GM18951 (cell line): Measurements from ENCODE around the gene ATP11A.
"Not testable (repeated sequence)": the region's sequence is repeated elsewhere in the genome, so short reads cannot be mapped to it uniquely, and the experiment has no call there.

ENCODE experiments used
- POLR2A ChIP-seq: IDR thresholded peaks from 4 replicates; pipeline ENCODE4 v1.6.1; 2011; ENCODE audit warnings: mild to moderate bottlenecking; ENCODE audit not compliant: insufficient read length, insufficient read depth; ENCODE audit errors: extremely low read depth
- in situ Hi-C: fragments of 300-500 bp; cut with MboI; formaldehyde crosslinking; loops from one replicate; pipeline ENCODE4 v1.12.0; 2022; ENCODE audit warnings: low sequenced_read_pairs, mixed read lengths, inconsistent platforms; ENCODE audit not compliant: unreplicated experiment

Gene ATP11A

DNA sequence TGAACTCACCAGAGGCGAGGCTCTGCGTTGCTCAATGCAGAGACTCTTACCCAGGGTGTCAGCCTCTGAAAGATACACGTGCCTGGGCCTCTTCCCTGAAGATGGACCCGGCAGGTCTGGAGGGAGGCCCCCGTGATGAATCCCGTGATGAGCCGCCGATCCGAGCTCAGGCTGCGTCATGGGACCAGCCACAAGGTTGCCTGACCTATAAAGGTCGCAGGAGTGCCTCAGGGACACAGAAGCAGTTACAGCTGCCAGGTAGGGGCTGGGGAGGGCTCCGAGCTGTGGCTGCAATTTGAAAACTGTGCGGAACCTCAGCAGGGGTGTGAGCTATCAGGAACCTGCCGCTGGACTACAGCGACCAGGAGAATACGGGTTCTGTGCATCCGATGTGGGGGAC, 10.5 kb upstream of the ATP11A start:
- in situ Hi-C loops: no loop called here
- TF ChIP-seq POLR2A: no peak

DNA sequence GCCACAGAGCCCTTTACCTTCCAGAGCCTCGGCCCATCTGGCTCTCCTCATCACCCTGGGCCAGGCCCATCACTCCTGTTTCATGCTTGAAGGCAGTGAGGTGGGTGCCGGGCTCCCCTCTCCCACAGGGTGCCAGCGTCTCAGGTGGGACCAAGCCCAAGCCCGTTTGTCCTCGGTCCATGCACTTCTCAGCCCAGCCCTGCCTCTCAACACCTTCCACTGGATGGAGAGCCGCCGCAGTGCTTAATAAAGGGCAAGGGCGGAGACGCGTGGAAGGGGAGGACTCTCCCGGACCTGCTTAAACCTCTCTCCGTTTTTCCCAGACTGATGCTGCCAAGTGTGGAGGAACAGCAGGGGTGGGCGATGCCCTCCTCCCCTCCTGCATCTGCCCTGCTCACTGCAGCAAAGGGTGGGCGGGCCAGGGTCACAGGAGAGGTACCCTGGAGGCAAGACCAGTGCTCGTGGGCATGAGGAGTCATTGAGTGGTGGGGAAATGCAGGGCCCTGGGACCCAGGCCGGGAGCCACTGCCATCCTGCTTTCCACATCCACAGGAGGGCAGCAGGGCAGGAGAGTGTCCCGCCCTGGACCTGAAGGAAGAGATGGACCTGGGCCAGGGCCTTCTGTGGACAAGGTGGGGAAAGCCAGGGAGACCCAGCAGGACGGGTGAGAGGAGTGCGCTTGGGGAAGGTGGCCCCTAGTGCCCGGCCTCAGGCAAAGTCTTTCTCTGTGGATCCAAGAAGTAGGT, 9.7 kb upstream of the ATP11A start:
- in situ Hi-C loops: no loop called here
- TF ChIP-seq POLR2A: no peak

DNA sequence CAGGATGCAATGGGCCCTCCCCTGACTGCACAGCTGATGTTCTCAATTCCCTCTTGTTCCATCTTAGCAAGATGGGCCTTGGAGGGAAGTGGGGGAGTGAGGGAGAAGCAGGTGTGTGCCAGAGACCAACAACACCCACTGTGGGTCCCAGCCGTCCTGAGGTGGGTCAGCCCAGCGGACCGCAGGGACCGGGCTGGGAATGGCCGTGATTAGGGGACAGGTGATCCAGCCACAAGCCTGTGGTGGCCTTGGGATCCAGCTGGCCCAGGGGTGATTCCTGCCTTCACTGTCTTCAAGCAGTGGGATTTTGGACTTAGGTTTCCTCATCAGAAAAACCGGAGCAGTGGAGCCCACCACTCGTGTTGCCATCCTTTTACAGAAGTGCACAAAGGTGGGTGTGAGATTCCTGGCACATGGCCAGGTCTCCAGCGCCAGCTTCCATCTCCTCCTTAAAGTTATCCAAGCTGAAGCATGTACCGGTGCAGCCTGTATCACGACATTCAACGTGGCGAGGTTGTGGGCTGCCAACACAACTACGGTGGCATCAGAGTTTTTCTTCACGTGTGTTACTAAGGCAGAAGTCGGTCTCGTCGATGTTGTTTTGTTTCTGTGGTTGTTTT, 9.0 kb upstream of the ATP11A start:
- in situ Hi-C loops: no loop called here
- TF ChIP-seq POLR2A: no peak

DNA sequence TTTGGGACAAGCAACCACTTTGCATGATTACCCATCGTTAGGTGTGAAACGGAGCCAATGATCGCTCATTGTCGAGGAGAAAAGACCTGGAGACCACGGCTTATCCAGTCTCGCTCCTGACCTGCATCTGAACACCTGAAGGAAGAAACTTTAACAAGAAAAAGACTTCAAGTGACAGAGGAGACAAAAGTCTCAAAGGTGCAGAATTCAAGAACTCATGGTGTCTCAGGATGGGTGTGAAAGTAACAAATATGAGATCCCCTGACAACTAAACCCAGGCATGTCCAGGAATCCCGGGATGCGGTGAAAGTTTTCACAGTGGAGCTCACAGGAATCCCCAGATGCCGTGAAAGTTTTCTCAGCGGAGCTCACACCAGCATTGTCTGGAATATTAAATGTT, 6.3 kb upstream of the ATP11A start:
- in situ Hi-C loops: no loop called here
- TF ChIP-seq POLR2A: no peak

GRCh38 chr13:112684071-112684845, 5.6 kb upstream of the ATP11A start:
- in situ Hi-C loops: no loop called here
- TF ChIP-seq POLR2A: no peak

DNA sequence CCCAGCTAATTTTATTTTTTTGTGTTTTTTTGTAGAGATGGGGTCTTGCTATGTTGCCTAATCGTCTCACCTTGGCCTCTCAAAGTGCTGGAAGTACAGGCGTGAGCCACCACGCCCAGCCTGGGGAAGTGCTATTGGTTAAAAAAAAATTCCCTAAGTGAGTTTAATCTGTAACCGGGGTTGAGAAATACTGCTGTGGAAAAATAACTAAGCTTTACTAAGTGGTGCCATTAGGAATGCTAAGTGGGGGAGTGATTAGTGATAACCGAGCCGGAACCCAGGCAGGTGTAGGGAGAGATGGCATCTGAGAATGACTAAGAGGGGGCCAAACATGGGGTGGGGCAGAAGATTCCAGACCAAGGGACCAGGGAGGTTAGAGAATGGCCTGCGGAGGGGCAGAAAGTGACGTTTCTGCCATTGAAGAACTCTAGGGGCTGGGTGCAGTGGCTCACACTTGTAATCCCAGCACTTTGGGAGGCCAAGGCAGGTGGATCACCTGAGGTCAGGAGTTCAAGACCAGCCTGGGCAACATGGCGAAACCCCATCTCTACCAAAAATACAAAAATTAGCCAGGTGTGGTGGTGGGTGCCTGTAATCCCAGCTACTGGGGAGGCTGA, 4.5 kb upstream of the ATP11A start:
- in situ Hi-C loops: not testable (repeated sequence)

DNA sequence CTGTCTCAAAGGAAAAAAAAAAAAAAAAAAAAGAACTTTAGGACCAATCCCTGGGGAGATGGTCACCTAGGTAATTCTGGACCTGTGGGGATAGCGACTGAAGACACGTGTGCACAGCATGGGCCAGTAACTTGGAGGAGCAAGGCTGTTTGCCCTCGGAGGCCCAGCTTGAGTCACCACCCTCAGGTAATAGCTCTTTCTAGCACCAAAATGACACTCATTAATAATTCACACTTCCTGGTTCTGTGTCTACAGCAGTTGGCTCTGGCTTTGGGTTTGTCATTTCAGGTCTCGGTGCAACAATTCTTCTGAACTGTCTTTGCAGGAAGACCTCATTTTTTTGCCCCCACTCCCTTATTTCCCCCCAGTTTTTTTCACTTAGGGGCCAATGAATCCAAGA, 3.9 kb upstream of the ATP11A start:
- in situ Hi-C loops: no loop called here
- TF ChIP-seq POLR2A: no peak

DNA sequence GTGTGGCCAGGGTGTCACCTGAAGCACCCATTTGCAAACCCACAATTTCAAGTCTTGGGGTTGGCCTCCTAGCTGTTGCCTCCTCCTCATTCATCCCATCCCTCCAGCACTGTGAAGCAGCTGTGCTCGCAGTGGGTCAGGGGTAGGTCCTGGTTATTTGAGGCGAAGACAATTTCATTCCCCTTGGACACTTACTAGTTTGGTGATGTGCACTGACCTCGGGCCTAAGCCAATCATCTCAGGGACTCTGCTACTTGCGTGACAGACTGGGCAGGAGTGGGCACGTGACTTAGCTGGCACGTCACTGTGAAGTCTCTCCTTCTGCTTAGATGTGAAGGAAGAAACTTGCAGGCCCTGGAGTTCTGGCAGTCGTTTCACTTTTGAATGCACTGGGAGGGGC, 3.5 kb upstream of the ATP11A start:
- no peak for TF ChIP-seq POLR2A
- in situ Hi-C loops: no loop called here

- in situ Hi-C loops: no loop called here
- no peak for TF ChIP-seq POLR2A
Measured at GRCh38 chr13:112686987-112687386, 2.9 kb upstream of the ATP11A start.

GRCh38 chr13:112687836-112688559, 1.8 kb upstream of the ATP11A start:
- in situ Hi-C loops: no loop called here
- TF ChIP-seq POLR2A: no peak

GRCh38 chr13:112688560-112689302, 1.1 kb upstream of the ATP11A start:
- in situ Hi-C loops: no loop called here
- TF ChIP-seq POLR2A: no peak

GRCh38 chr13:112690283-112690929, 568 bp downstream of the ATP11A start:
- in situ Hi-C loops: no loop called here

DNA sequence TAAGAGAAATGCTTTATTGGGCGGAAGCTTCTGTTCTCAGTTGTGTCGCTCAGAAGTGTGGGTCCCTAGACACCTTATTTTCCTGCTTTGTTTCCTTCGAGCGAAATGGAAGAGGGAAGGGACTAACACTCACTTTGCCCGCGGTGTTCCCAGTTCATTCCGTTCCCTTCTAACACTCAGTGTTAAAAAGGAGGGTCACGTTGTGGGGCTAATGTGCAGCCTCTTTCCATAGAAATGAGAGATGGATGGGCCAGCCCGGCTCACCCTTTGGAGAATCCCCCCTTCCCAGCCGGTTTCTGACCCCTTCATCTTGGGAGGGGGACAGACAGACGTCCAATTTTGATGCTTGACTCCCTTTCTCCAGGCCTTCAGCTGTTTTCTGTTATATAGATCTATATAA, 2.3 kb downstream of the ATP11A start:
- no peak for TF ChIP-seq POLR2A
- in situ Hi-C loops: no loop called here

More at GRCh38 chr13:112690283-112690929, 568 bp downstream of the ATP11A start:
- TF ChIP-seq POLR2A: no peak
